ENCODE data around the gene MMP10.
"Not testable (repeated sequence)": the region's sequence is repeated elsewhere in the genome, so short reads cannot be mapped to it uniquely, and the experiment has no call there.

The MMP10 gene

DNA sequence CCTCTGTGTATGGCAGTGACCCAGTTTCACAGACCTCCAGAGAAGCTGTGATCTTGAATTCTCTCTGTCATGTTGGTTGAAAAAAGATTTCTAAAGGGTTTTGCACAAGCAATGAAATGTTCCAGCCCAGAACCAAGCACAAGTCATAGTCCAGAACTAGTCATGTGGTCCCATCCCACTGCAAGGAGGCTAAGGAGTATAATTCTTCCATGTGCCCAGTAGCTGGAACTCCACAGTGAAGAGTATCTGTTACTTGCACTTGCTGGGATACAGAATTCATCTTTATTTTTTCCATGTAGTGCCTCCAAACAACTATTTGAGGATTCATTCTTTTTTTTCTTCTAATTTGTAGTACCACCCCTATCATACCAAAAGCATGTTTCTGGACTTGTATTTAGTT is 45.8 kb downstream of the MMP10 start:
- DNase-seq (ENCODE audit: low spot score), result no peak
- in situ Hi-C loops (cut with MboI; ENCODE audit: low pct_unique_long_range_greater_than_20kb, low sequenced_read_pairs, unreplicated experiment), result no loop called here
- TF ChIP-seq CTCF (IDR thresholded peaks at IDR 0.05; ENCODE audit: extremely low read depth, insufficient read depth, missing control alignments), result no peak

- peak; percentile 57 for DNase-seq (ENCODE audit: low spot score)
- in situ Hi-C loops (cut with MboI; ENCODE audit: low pct_unique_long_range_greater_than_20kb, low sequenced_read_pairs, unreplicated experiment), result no loop called here
- TF ChIP-seq CTCF (IDR thresholded peaks at IDR 0.05; ENCODE audit: extremely low read depth, insufficient read depth, missing control alignments), result peak; percentile 70
Measured at GRCh38 chr11:102733232-102733875, 47.1 kb downstream of the MMP10 start.

DNA sequence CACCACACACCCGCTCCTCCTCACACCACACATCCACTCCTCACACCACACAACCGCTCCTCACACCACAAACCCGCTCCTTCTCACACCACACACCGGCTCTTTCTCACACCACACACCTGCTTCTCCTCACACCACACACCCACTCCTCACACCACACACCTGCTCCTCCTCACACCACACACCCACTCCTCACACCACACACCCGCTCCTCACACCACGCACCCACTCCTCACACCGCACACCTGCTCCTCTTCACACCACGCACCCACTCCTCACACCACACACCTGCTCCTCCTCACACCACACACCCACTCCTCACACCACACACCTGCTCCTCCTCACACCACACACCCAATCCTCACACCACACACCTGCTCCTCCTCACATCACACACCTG is 49.5 kb downstream of the MMP10 start:
- in situ Hi-C loops (cut with MboI; ENCODE audit: low pct_unique_long_range_greater_than_20kb, low sequenced_read_pairs, unreplicated experiment); DNase-seq (ENCODE audit: low spot score): not testable (repeated sequence)

- no peak for TF ChIP-seq CTCF (IDR thresholded peaks at IDR 0.05; ENCODE audit: extremely low read depth, insufficient read depth, missing control alignments)
- no peak for DNase-seq (ENCODE audit: low spot score)
- in situ Hi-C loops (cut with MboI; ENCODE audit: low pct_unique_long_range_greater_than_20kb, low sequenced_read_pairs, unreplicated experiment), result no loop called here
Measured at GRCh38 chr11:102729849-102730815, 50.3 kb downstream of the MMP10 start.

GRCh38 chr11:102727890-102728289 is 52.5 kb downstream of the MMP10 start:
- TF ChIP-seq CTCF (IDR thresholded peaks at IDR 0.05; ENCODE audit: extremely low read depth, insufficient read depth, missing control alignments), result no peak
- DNase-seq (ENCODE audit: low spot score), result no peak
- in situ Hi-C loops (cut with MboI; ENCODE audit: low pct_unique_long_range_greater_than_20kb, low sequenced_read_pairs, unreplicated experiment), result no loop called here

DNA sequence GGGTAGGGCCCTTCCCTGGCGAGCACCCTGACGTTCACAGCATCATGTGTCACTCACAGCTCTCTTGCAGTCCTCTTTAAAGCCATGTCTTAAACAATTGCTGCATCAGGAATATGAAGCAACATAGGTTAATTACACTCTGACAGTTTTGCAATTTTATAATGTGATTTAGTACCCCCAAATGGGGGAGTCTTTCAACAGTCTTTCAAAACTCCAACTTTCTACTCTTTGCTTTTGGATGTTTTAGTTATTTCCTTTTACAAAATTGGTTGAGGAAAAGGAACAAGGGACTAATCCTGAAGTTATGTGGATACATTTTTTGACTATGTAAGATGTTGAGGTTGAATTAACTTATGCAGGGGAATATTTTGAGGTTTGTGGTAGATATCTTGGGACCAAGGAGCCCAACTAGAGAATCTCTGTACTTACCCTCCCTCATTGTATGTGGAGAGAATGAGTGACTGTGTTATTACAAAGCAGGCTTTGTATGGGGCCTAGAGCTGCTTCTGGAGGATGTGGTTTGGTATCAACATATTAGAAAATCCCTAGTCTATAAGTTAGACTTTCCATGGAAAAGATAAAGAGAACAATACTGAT is 55.4 kb downstream of the MMP10 start, which contains the start of gene MMP8:
MMP8 (minus strand) TSS at position 51 of the 597 bp plus-strand sequence. CDS start 99 bp downstream, outside the sequence.
- in situ Hi-C loops (cut with MboI; ENCODE audit: low pct_unique_long_range_greater_than_20kb, low sequenced_read_pairs, unreplicated experiment), result no loop called here
- no peak for TF ChIP-seq CTCF (IDR thresholded peaks at IDR 0.05; ENCODE audit: extremely low read depth, insufficient read depth, missing control alignments)
- no peak for DNase-seq (ENCODE audit: low spot score)
